Measurements from ENCODE around the gene GYG2. TPM values are rescaled to one million over a fixed set of nuclear protein-coding genes. Genes with fewer than 3 reads are reported as not detected.

The GYG2 gene
- polyA plus RNA-seq, 1 of the 3 experiments (the other 2 are of a cell fraction): 1.8 TPM

DNA sequence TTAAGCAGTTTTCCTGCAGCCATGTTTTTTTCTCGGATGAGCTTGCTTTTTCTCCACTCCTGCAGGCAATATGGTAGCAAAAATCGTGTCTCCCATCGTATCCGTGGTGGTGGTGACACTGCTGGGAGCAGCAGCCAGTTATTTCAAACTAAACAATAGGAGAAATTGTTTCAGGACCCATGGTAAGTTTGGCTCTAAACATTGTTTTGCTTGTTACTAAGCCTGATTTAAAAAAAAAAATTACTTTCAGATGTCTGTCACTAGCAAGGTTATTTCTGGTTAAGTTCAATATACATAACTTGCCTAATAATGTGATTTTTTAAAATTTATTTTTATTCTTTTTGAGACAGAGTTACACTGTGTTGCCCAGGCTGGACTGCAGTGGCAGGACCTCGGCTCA, 17.5 kb upstream of the GYG2 start:
- H3K9ac ChIP-seq: no peak overlapping the region
- peaks cover 0 to 10% of the 10 kb centered on the region in 2 experiments; a peak in 1 of 4 replicates for H3K4me1 ChIP-seq (ENCODE audit: control insufficient read depth in 1 of 2, insufficient read depth in 2 of 2, low read depth in 1 of 2, low read length in 1 of 2)
- no peaks in the 10 kb centered on the region for H4K20me1 ChIP-seq (ENCODE audit: insufficient read depth)
- no peak overlapping the region for H2AFZ ChIP-seq (ENCODE audit: low read depth)
- WGBS (ENCODE audit: low lambda C conversion rate): 36% methylated on average over 5 of the region's 5 CpGs
- POLR2A ChIA-PET: no interaction called here
- H3F3A ChIP-seq (replicated peaks; ENCODE audit: insufficient read depth): no peaks in the 10 kb centered on the region
- H3K36me3 ChIP-seq (replicated peaks in 1 of 2; ENCODE audit: control insufficient read depth in 1 of 2, insufficient read depth in 2 of 2, low read length in 1 of 2): no peaks in the 10 kb centered on the region
- H3K79me2 ChIP-seq (ENCODE audit: insufficient read depth): no peaks in the 10 kb centered on the region
- DNase-seq: no peak
- no peak overlapping the region for H3K4me3 ChIP-seq (ENCODE audit: low read depth in 2 of 2, low read length in 1 of 2)
- 0 out of 2 replicates have a peak, but pooled peaks cover 3% of the 10 kb centered on the region for H3K27me3 ChIP-seq (ENCODE audit: insufficient read depth)
- H3K4me2 ChIP-seq: no peak overlapping the region
- CTCF ChIA-PET: no interaction called here
- H3K9me3 ChIP-seq: no peaks in the 10 kb centered on the region
- H3K9me2 ChIP-seq: no peaks in the 10 kb centered on the region
- peak overlapping the region in 1 of 2 experiments; percentile 65; a peak in 1 of 4 replicates for H3K27ac ChIP-seq (ENCODE audit: low read depth in 2 of 2, low read length in 1 of 2)
- TF ChIP-seq GABPA (IDR thresholded peaks at IDR 0.05; ENCODE audit: low read depth) (no peak), IRF3 (IDR thresholded peaks at IDR 0.05; ENCODE audit: low read depth, low read length) (no peak), ELF1 (IDR thresholded peaks at IDR 0.05) (no peak), RXRA (IDR thresholded peaks at IDR 0.05; ENCODE audit: borderline replicate concordance, low read depth) (no peak), NFIC (IDR thresholded peaks at IDR 0.05; ENCODE audit: borderline replicate concordance) (no peak), TAF1 (IDR thresholded peaks at IDR 0.05; ENCODE audit: borderline replicate concordance, low read depth, low read length) (no peak), FOSL2 (IDR thresholded peaks at IDR 0.05; ENCODE audit: borderline replicate concordance, low read depth) (no peak), FOXM1 (IDR thresholded peaks at IDR 0.05; ENCODE audit: low read depth) (no peak), POLR2AphosphoS5 (IDR thresholded peaks at IDR 0.05; ENCODE audit: low read depth, low read length) (no peak), CHD2 (IDR thresholded peaks at IDR 0.05; ENCODE audit: low read length, partially characterized antibody) (no peak), FOXJ3 (CRISPR knock-in tag; IDR thresholded peaks at IDR 0.05) (no peak), JUND (IDR thresholded peaks at IDR 0.05) (no peak), TCF12 (IDR thresholded peaks at IDR 0.05) (no peak), SMC3 (IDR thresholded peaks at IDR 0.05; ENCODE audit: low read depth, low read length) (no peak), RCOR1 (IDR thresholded peaks at IDR 0.05; ENCODE audit: low read length) (no peak), SIN3A (IDR thresholded peaks at IDR 0.05; ENCODE audit: borderline replicate concordance, low read depth, low read length) (no peak)
- TF ChIP-seq, protein P1, sequence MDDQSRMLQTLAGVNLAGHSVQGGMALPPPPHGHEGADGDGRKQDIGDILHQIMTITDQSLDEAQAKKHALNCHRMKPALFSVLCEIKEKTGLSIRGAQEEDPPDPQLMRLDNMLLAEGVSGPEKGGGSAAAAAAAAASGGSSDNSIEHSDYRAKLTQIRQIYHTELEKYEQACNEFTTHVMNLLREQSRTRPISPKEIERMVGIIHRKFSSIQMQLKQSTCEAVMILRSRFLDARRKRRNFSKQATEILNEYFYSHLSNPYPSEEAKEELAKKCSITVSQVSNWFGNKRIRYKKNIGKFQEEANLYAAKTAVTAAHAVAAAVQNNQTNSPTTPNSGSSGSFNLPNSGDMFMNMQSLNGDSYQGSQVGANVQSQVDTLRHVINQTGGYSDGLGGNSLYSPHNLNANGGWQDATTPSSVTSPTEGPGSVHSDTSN (IDR thresholded peaks at IDR 0.05): no peak
- TF ChIP-seq, protein P2, sequence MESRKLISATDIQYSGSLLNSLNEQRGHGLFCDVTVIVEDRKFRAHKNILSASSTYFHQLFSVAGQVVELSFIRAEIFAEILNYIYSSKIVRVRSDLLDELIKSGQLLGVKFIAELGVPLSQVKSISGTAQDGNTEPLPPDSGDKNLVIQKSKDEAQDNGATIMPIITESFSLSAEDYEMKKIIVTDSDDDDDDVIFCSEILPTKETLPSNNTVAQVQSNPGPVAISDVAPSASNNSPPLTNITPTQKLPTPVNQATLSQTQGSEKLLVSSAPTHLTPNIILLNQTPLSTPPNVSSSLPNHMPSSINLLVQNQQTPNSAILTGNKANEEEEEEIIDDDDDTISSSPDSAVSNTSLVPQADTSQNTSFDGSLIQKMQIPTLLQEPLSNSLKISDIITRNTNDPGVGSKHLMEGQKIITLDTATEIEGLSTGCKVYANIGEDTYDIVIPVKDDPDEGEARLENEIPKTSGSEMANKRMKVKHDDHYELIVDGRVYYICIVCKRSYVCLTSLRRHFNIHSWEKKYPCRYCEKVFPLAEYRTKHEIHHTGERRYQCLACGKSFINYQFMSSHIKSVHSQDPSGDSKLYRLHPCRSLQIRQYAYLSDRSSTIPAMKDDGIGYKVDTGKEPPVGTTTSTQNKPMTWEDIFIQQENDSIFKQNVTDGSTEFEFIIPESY (IDR thresholded peaks at IDR 0.05; ENCODE audit: borderline replicate concordance, low read depth): no peak

Data from SK-N-SH (cell line).